CMK (cell line): ENCODE data around the gene GLI3.

ENCODE experiments used
- DNase-seq: peaks from one replicate; pipeline ENCODE4 v3.0.0-alpha.2; 2010; ENCODE audit warnings: low read depth

The GLI3 gene

GRCh38 chr7:42175834-42176723 is 60.9 kb downstream of the GLI3 start:
- DNase-seq = no peak

DNA sequence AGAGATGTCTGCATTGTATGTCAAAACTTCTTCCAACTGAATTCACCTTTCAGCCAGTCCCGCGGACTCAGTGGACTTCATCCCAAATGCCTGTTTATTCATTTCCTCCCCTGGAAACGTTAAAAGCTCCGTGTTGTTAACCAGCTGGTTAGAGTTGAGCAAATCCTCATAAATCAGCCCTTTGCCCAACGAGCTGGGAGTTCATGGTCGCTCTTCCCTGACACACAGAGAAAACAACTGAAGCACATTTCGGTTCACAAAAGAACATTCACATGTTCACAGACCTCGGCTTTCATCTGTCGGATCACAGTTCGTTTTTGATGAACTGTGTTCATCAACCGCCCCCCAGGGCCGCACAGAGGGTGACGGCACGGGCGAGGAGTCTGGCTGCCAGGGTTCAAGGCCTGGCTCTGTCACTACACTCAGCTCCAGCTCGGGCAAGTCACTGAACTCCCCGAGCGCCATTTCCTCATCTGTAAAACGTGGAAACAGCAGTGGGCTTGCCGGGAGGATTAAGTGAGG is 62.6 kb downstream of the GLI3 start:
- no peak for DNase-seq

GRCh38 chr7:42170724-42171123 is 66.3 kb downstream of the GLI3 start:
- DNase-seq = no peak

DNA sequence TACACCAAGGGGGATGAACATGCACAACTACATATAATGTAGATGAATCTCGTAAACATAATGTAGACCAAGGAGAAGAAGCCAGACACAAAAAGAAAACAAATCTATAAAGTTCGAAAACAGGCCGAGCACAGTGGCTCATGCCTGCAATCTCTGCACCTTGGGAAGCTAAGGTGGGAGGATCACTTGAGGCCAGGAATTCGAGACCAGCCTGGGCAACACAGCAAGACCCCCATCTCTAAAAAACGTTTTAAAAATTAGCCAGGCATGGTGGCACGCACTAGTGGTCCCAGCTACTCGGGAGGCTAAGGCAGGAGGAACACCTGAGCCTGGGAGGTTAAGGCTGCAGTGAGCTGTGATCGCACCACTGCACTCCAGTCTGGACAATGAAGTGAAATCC is 68.5 kb downstream of the GLI3 start:
- no peak for DNase-seq

GRCh38 chr7:42167631-42168236 is 69.3 kb downstream of the GLI3 start:
- DNase-seq = no peak

DNA sequence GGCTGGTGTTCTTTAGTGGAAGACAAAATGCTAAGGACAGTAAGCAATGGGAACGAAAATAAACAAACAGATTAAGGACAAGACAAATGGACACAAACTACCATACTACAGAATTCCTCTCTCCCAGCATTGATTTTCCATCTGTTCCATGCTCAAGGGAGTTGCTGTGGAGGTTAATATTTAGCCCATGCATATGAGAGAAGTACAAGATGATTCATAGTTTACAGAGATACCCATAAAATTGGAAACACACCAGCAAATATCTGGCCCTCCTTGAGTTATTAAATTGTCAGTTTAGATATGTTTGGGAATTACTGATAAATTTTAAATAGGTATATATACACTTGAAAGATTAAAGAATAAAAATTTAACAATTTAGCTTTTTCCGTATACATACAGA is 69.8 kb downstream of the GLI3 start:
- DNase-seq = no peak

DNA sequence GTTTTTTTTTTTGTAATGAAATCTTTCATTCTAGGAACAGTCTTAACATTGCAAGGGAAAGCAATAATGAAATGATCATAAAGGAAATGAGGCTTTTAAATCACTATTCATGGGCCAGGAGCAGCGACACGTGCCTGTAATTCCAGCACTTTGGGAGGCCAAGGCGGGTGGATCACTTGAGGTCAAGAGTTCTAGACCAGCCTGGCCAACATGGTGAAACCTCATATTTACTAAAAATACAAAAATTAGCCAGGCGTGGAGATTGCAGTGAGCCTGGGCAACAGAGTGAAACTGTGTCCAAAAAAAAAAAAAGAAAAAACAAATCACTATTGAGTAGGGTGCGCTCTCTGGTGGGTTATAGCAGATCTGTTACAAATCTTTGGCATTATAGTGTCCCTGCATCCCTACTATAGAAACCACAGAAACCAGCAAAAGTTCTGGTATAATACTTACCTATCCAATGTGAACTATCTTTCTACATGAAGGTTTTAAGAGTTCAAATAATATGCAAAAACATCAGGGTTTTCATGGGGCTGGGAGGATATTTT is 72.1 kb downstream of the GLI3 start:
- DNase-seq = no peak

GRCh38 chr7:42162560-42163325 is 74.3 kb downstream of the GLI3 start:
- DNase-seq = no peak

DNA sequence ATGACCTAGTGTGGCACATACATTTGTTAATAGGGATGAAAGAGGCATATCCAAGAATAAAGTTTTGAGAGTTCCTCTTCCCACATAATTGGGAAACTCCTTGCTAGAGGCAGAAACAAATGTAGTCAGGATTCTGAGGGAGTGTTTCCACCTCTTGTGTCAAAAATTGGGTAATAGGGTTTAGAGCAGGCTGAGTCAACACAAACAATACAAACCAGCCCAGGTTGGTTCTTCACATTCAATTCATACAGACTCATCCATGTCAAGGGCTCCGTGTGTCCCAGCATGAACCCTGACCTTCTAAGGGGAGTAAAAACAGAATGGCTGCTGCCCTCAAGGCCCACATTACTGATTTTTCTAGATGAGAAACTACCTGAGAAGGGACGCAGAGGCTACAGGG is 75.3 kb downstream of the GLI3 start:
- DNase-seq = no peak

- DNase-seq = no peak
These were observed 75.9 kb downstream of the GLI3 start for GRCh38 chr7:42161110-42161509.

DNA sequence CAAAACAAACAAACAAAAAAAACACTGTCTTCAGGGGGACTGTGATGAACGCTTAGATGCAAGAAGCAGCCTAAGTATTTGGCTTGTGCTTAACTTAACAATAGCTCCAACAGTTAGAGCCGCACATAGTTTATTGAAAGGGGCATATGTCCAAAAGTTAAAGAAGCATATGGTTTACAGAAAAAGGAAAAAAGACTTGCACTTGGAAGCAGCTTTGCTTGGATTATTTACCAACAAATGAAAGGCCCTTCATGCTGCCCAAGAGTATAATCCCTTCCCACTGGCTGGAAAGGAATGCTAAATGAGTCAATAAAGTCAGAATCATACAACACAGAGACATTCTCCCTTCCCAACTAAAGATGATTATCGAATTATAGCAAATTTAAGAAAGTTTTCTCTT is 77.9 kb downstream of the GLI3 start:
- no peak for DNase-seq

GRCh38 chr7:42156967-42157721 is 79.9 kb downstream of the GLI3 start:
- no peak for DNase-seq

GRCh38 chr7:42156291-42156865 is 80.6 kb downstream of the GLI3 start:
- no peak for DNase-seq

DNA sequence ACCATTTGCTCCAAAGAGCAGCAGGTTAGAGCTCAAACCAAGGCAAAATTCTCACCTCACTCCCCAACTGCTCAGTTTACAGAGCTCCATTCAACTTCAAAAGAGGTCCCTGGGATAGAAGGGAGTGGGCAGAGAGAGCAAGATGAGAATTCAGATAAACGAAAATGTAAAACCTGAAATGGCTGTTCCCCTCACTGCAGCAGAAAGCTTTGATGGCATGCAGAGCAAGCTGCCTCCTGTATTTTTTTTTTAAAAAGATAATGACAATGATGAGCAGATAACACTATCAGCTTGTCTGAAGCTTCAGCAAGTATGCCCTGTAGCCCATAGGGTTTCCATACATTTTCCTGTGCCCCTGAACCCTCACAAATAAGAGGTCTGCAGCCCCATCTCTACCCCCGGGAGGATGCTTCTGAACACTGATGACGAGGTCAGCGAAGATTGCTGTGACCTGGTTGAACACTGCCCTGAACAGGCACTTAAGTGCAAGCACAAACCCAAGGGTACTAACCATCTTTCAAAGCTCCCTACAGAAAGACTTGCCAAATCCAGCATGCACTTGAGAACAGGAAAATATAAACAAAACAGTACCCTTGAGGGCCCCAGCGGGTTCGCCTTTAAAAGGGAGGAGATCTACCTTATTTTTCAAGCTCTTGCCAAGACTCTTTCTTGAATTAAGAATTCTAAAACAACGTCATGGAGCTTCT is 81.3 kb downstream of the GLI3 start:
- DNase-seq = no peak

DNA sequence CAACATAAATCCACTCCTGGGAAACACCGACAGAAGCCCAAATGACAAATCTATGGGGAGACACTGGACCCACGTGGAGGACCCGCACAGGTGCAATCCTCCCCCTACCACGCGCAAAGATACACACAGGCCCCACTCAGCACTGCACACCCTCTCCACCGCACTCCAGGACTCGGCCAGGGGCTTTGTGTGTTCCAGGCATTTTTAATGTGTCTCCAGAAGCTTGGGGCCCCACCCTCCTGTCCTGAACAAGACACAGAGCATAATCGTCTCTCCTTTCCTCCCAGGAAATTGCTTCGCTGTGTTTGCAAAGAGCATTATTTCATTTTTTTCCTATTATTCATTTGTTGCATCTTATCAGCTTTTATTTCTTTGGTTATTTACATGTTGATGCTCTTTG is 82.8 kb downstream of the GLI3 start:
- DNase-seq = no peak

DNA sequence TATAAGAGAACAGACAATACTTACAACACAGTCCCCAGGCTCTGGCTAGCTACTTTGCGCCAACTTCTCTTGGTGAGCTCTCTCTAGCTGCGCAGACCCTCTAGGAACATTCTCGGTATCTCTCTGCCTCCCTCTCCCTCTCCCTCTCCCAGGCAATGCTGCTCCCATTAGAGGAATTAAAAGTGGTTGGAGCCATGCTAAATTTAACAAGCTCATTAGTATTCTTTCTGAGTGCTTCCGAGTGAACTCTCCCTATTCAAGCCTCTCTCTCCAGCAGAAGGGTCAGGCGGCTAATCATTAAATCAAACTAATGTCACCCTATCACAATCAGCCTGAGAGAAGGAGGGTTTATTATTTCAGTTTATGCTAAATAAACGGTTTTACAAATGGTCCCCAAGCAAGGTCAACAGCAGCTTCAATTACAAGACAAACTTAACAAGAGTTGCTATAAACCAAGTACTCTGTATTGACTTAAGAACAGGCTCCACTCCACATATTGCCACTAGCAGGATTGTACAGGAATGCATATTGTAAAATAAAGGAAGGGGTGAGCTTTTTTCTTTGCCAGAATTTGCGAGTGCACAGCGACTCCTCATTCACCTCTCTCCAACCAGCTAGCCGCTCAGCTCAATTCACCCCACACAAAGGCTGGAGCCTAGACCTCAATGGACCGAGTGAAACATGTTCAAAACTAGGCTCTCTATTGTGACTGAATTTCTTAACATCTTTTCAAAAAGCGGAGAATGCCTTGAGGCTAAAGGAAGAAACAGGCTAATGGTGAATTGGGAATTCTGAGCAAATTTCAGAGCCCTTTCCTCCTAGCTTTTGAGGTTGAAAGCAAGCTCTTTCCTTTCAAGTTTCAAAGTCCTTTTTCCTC is 84.4 kb downstream of the GLI3 start:
- no peak for DNase-seq

DNA sequence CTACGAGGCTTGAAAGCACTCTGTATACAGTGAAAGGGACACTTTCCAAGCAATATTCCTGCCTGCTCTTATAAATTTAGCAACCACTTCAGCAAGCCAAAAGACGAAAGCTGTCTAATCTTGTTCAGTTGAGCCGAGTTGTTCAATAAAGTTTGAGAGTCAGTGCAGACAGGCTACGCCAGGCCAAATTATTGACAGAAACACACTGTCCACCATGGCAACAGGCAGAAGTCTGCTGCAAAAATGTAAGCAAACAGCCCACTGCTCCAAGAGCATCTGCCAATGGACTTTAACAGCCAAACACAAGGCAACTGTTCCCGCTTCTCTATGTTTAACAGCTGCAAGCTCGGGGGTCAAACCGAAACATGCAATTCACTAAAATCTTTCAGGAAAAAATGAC is 85.7 kb downstream of the GLI3 start:
- DNase-seq = no peak

- no peak for DNase-seq
These were observed 91.5 kb downstream of the GLI3 start for GRCh38 chr7:42145539-42145938.

DNA sequence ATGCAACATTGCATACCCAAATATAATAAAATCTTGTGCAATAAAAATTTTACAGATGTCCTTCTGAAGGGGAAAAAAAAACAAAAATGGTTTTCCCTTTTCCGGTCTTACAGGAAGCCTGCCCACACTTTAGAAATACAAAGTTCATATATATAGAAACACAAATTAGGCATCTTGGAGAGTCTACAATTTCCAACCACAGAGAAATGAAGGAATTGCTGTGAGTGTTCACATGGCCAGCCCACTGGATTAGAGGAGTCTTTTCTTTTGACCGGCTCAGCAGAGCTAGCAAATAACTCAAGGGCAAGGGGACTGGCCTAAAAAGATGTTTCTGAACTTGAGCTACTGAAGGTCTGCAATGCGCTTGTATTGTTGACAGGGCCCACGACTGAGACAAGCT is 92.4 kb downstream of the GLI3 start:
- DNase-seq = no peak
